Ascending aorta (tissue), 2 donors: ENCODE results near the gene PPM1D. TPM values are rescaled to one million over a fixed set of nuclear protein-coding genes. Genes with fewer than 3 reads are reported as not detected.

Experiments
- DNase-seq, 2 donors: peaks; one replicate each; pipeline ENCODE4 v3.0.0-alpha.2; 2019; ENCODE audit warnings: low spot score in 2 of 2
- H3K27ac ChIP-seq, 2 donors: fragments of 200-600 bp; sonication (generic); one replicate each; pipeline ENCODE4 v1.5.1; 2016 to 2017; ENCODE audit warnings: mild to moderate bottlenecking in 1 of 2
- H3K27me3 ChIP-seq: fragments of 200-600 bp; sonication (generic); one replicate; pipeline ENCODE4 v1.5.1; 2017
- H3K36me3 ChIP-seq, 2 donors: fragments of 200-600 bp; sonication (generic); one replicate each; pipeline ENCODE4 v1.5.1; 2016
- H3K4me1 ChIP-seq, 2 donors: fragments of 200-600 bp; sonication (generic); one replicate each; pipeline ENCODE4 v1.5.1; 2016 to 2017; ENCODE audit warnings: mild to moderate bottlenecking in 1 of 2
- H3K4me3 ChIP-seq, 2 donors: fragments of 200-600 bp; sonication (generic); one replicate each; pipeline ENCODE4 v1.5.1; 2016 to 2017; ENCODE audit warnings: mild to moderate bottlenecking in 1 of 2
- H3K9me3 ChIP-seq, 2 donors: fragments of 200-600 bp; sonication (generic); one replicate each; pipeline ENCODE4 v1.5.1; 2016
- CTCF ChIP-seq, 3 experiments: fragments of 200-600 bp in 2 of 3; fragments of 450-650 bp in 1 of 3; sonication (generic) in 2 of 3; IDR thresholded peaks; one replicate each; pipeline ENCODE4 v1.5.1; 2016 to 2019; ENCODE audit warnings: antibody characterized with exemption in 3 of 3, mild to moderate bottlenecking in 1 of 3, moderate library complexity in 1 of 3
- intact Hi-C: fragments of 100-400 bp; cut with DNase I; formaldehyde crosslinking; loops from one replicate; pipeline ENCODE4 v1.15.1; 2023
- total RNA-seq: library from RNA; depleted of rRNA; stranded (reverse); fragments of >200 nt; gene quantifications from one replicate; pipeline ENCODE4 v1.1.0, GENCODE V29; 2016

The PPM1D gene
- total RNA-seq, 1 donor from 2014 or later = 6.0 TPM

- Histone ChIP-seq H3K27ac (no peak overlapping the region), H3K4me1 (peaks cover 0 to 7% of the 10 kb centered on the region in 2 donors), H3K27me3 (no peaks in the 10 kb centered on the region), H3K4me3 (no peak overlapping the region), H3K36me3 (peaks cover 3 to 7% of the 10 kb centered on the region in 2 donors), H3K9me3 (no peaks in the 10 kb centered on the region)
- intact Hi-C loops = no loop called here
- TF ChIP-seq CTCF (IDR thresholded peaks at IDR 0.05) = no peak
- no peak for DNase-seq
Observed at GRCh38 chr17:60627124-60627523, 27.1 kb downstream of the PPM1D start.

- TF ChIP-seq CTCF (IDR thresholded peaks at IDR 0.05) = no peak
- no peaks in the 10 kb centered on the region for H3K9me3 ChIP-seq
- peaks cover 3 to 7% of the 10 kb centered on the region in 2 donors for H3K36me3 ChIP-seq
- H3K27me3 ChIP-seq = no peaks in the 10 kb centered on the region
- intact Hi-C loops = no loop called here
- peaks cover 0 to 7% of the 10 kb centered on the region in 2 donors for H3K4me1 ChIP-seq
- DNase-seq = no peak
- no peak overlapping the region for H3K4me3 ChIP-seq
- no peak overlapping the region for H3K27ac ChIP-seq
Observed at GRCh38 chr17:60628252-60628889, 28.4 kb downstream of the PPM1D start.

- no peak overlapping the region for H3K27ac ChIP-seq
- peaks cover 0 to 7% of the 10 kb centered on the region in 2 donors for H3K4me1 ChIP-seq
- no peak for DNase-seq
- H3K27me3 ChIP-seq = no peaks in the 10 kb centered on the region
- peaks cover 6 to 8% of the 10 kb centered on the region in 2 donors for H3K36me3 ChIP-seq
- no peak overlapping the region for H3K4me3 ChIP-seq
- no peak for TF ChIP-seq CTCF (IDR thresholded peaks at IDR 0.05)
- no peaks in the 10 kb centered on the region for H3K9me3 ChIP-seq
- intact Hi-C loops = no loop called here
Observed at GRCh38 chr17:60629120-60629519, 29.1 kb downstream of the PPM1D start.

GRCh38 chr17:60630352-60630751 is 30.4 kb downstream of the PPM1D start:
- Histone ChIP-seq H3K4me1 (peaks cover 0 to 7% of the 10 kb centered on the region in 2 donors), H3K27ac (no peak overlapping the region), H3K9me3 (no peaks in the 10 kb centered on the region), H3K36me3 (peaks cover 14 to 15% of the 10 kb centered on the region in 2 donors), H3K27me3 (no peaks in the 10 kb centered on the region), H3K4me3 (no peak overlapping the region)
- TF ChIP-seq CTCF (IDR thresholded peaks at IDR 0.05) = no peak
- DNase-seq = no peak
- intact Hi-C loops = no loop called here

GRCh38 chr17:60631119-60631518 is 31.1 kb downstream of the PPM1D start:
- no peaks in the 10 kb centered on the region for H3K27me3 ChIP-seq
- no peak for DNase-seq
- TF ChIP-seq CTCF (IDR thresholded peaks at IDR 0.05) = no peak
- peaks cover 21% of the 10 kb centered on the region in 2 donors for H3K36me3 ChIP-seq
- H3K4me1 ChIP-seq = peaks cover 0 to 7% of the 10 kb centered on the region in 2 donors
- intact Hi-C loops = no loop called here
- no peak overlapping the region for H3K4me3 ChIP-seq
- H3K9me3 ChIP-seq = no peaks in the 10 kb centered on the region
- no peak overlapping the region for H3K27ac ChIP-seq
